HG02759 (cell line): ENCODE results near the gene SLC35F1.

Experiments
- ATAC-seq: cut with Tn5 transposase; IDR thresholded peaks from one replicate; pipeline ENCODE4 v1.9.1; 2021; ENCODE audit warnings: mild to moderate bottlenecking, moderate library complexity; ENCODE audit not compliant: unreplicated experiment

The SLC35F1 gene

GRCh38 chr6:118249680-118250079 is 342.6 kb downstream of the SLC35F1 start:
- ATAC-seq, result no peak

- ATAC-seq, result peak; percentile 57
Measured at GRCh38 chr6:118252474-118252873, 345.4 kb downstream of the SLC35F1 start.

- no peak for ATAC-seq
Measured at GRCh38 chr6:118253741-118254140, 346.7 kb downstream of the SLC35F1 start.

GRCh38 chr6:118260833-118261232 is 353.8 kb downstream of the SLC35F1 start:
- no peak for ATAC-seq

GRCh38 chr6:118263921-118264486 is 356.9 kb downstream of the SLC35F1 start:
- ATAC-seq, result peak; percentile 75

GRCh38 chr6:118269659-118270058 is 362.6 kb downstream of the SLC35F1 start:
- no peak for ATAC-seq

- no peak for ATAC-seq
Measured at GRCh38 chr6:118277631-118278030, 370.6 kb downstream of the SLC35F1 start.

- ATAC-seq, result peak; percentile 98
Measured at GRCh38 chr6:118280210-118280609, 373.1 kb downstream of the SLC35F1 start.

GRCh38 chr6:118281291-118281690 is 374.2 kb downstream of the SLC35F1 start:
- ATAC-seq, result no peak

GRCh38 chr6:118283766-118284165 is 376.7 kb downstream of the SLC35F1 start:
- peak; percentile 37 for ATAC-seq

GRCh38 chr6:118284736-118285360 is 377.8 kb downstream of the SLC35F1 start:
- no peak for ATAC-seq

GRCh38 chr6:118285791-118286190 is 378.7 kb downstream of the SLC35F1 start:
- ATAC-seq, result no peak

GRCh38 chr6:118288355-118289124 is 381.5 kb downstream of the SLC35F1 start:
- ATAC-seq, result no peak

GRCh38 chr6:118292558-118292957 is 385.5 kb downstream of the SLC35F1 start:
- no peak for ATAC-seq

- ATAC-seq, result no peak
Measured at GRCh38 chr6:118294906-118295305, 387.8 kb downstream of the SLC35F1 start.

- no peak for ATAC-seq
Measured at GRCh38 chr6:118295336-118295735, 388.3 kb downstream of the SLC35F1 start.

- ATAC-seq, result no peak
Measured at GRCh38 chr6:118296129-118296901, 389.3 kb downstream of the SLC35F1 start.

GRCh38 chr6:118297821-118298220 is 390.8 kb downstream of the SLC35F1 start:
- ATAC-seq, result no peak

- no peak for ATAC-seq
Measured at GRCh38 chr6:118298476-118299427, 391.7 kb downstream of the SLC35F1 start.

GRCh38 chr6:118299457-118299856 is 392.4 kb downstream of the SLC35F1 start:
- no peak for ATAC-seq
